ENCODE measurements around the gene WFS1.

Gene WFS1

DNA sequence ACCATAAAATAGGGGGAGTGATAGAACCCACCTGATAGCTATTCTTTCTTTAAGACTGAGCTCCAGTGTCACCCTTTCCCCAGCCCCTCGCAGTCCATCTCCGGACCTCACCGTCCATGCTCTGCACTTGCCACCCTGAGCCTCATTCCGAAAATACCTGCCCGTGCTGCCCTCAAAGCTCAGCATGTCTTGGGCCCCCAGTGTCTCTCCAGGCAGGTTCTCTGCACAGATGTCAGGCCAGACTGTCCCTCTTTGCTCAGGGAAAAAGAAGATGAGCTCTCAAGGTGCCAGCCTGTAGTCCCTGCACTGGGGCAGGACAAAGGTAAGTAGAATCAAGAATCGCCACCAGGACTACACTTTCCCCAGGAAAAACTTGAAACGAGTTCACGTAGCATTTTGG lies 9.8 kb upstream of the WFS1 start:
- DNase-seq (ENCODE audit: low spot score), result no peak
- TF ChIP-seq, protein P1, sequence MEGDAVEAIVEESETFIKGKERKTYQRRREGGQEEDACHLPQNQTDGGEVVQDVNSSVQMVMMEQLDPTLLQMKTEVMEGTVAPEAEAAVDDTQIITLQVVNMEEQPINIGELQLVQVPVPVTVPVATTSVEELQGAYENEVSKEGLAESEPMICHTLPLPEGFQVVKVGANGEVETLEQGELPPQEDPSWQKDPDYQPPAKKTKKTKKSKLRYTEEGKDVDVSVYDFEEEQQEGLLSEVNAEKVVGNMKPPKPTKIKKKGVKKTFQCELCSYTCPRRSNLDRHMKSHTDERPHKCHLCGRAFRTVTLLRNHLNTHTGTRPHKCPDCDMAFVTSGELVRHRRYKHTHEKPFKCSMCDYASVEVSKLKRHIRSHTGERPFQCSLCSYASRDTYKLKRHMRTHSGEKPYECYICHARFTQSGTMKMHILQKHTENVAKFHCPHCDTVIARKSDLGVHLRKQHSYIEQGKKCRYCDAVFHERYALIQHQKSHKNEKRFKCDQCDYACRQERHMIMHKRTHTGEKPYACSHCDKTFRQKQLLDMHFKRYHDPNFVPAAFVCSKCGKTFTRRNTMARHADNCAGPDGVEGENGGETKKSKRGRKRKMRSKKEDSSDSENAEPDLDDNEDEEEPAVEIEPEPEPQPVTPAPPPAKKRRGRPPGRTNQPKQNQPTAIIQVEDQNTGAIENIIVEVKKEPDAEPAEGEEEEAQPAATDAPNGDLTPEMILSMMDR (IDR thresholded peaks at IDR 0.05; ENCODE audit: borderline replicate concordance, control extremely low read depth, extremely low read depth, insufficient read depth, missing control alignments), result no peak
- in situ Hi-C loops (cut with MboI; ENCODE audit: low sequenced_read_pairs, unreplicated experiment), result no loop called here

DNA sequence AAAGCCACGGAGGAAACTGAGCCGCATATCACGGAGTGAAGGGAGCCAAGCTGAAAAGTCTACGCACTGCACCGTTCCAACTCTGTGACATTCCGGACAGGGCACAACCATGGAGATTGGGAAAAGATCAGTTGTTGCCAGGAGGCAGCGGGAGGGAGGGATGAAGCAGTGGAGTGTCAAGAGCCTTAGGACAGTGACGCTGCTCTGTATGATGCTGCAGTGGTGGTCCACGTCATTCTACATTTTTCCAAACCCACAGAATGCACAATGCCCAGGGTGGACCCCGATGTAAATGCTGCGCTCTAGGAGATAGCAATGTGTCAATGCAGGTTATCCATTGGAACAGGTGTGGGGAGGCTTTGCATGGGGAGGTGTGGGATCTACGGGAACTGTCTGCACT lies 7.5 kb upstream of the WFS1 start:
- in situ Hi-C loops (cut with MboI; ENCODE audit: low sequenced_read_pairs, unreplicated experiment), result no loop called here
- no peak for DNase-seq (ENCODE audit: low spot score)
- TF ChIP-seq, protein P1 (IDR thresholded peaks at IDR 0.05; ENCODE audit: borderline replicate concordance, control extremely low read depth, extremely low read depth, insufficient read depth, missing control alignments), result no peak

DNA sequence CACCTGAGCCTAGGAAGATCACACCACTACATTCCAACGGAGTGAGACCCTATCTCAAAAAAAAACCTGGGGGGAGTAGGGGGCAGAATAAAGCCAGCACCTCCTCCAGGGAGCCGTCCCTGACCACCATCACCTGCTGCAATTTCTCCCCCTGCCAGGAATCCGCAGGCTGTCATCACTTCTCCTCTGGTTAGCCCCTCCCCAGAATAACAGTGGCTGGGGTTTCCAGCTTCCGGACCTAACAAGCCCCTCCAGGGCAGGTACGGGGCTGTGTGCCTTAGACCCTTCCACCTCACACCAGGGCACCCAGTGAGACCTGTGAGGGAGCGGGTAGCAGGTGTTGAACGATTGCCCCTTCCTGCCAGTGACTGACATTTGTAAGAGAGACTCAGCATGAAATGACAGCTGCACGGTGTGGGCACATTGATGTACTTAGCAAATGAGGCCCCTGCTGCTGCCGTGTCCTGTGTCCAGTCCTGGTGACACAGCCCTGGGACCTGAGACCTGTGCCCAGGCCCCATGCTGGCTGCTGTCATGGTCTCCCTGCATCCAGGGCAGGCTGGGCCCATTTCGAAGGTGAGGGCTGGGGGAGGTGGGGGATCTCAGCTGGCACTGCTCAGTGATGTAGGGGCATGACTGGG lies 6.7 kb upstream of the WFS1 start:
- TF ChIP-seq, protein P1 (IDR thresholded peaks at IDR 0.05; ENCODE audit: borderline replicate concordance, control extremely low read depth, extremely low read depth, insufficient read depth, missing control alignments), result no peak
- in situ Hi-C loops (cut with MboI; ENCODE audit: low sequenced_read_pairs, unreplicated experiment), result no loop called here
- no peak for DNase-seq (ENCODE audit: low spot score)

DNA sequence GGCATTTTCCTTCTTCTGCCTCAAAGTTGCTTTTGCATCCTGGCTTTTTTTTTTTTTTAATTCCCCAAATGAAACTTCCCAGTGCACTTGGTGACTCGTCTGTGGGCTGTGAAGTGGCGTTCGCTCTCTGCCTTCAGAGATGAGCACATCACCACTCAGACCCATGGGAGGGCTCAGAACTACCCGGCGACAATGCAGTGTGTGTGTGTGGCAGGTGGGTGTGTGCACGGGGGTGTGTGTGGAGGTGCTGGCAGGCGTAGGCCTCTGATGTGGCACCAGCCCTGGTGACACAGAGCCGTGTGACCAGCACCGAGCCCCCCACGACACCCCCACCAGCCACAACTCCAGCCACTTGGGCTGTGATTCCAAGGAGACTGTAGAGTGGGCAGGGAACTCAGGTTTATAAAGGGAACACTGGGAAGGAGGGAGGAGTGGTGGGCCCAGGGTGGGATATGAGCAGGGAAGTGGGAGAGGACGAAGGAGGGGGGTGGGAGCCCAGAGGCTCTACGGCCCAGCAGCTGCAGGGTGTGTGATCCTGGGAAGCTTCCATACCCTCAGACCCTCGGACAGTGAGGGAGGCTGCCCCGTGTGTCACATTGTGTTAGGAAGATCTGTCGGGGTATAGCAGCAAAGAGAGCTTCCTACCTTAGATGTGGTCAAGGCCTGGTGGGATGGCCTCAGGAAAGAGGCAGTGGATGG lies 6.0 kb upstream of the WFS1 start:
- in situ Hi-C loops (cut with MboI; ENCODE audit: low sequenced_read_pairs, unreplicated experiment), result no loop called here

DNA sequence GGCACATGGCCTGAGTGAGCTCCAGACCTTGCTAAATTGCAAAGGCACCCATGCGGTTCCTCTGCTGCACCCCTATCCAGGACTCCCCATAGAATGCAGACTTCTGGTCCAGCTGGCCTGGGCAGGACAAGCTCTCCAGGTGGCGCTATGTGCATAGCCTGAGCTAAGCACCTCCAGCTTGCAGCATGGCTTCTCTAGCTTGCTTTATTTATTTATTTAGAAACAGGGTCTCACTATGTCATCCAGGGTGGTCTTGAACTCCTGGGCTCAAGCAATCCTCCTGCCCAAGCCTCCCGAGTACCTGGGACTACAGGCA lies 5.5 kb upstream of the WFS1 start:
- peak; percentile 65 for DNase-seq (ENCODE audit: low spot score)
- in situ Hi-C loops (cut with MboI; ENCODE audit: low sequenced_read_pairs, unreplicated experiment), result no loop called here
- TF ChIP-seq, protein P1 (IDR thresholded peaks at IDR 0.05; ENCODE audit: borderline replicate concordance, control extremely low read depth, extremely low read depth, insufficient read depth, missing control alignments), result peak; percentile 52

More for the DNA sequence above, 6.0 kb upstream of the WFS1 start:
- DNase-seq (ENCODE audit: low spot score), result no peak
- TF ChIP-seq, protein P1 (IDR thresholded peaks at IDR 0.05; ENCODE audit: borderline replicate concordance, control extremely low read depth, extremely low read depth, insufficient read depth, missing control alignments), result no peak

DNA sequence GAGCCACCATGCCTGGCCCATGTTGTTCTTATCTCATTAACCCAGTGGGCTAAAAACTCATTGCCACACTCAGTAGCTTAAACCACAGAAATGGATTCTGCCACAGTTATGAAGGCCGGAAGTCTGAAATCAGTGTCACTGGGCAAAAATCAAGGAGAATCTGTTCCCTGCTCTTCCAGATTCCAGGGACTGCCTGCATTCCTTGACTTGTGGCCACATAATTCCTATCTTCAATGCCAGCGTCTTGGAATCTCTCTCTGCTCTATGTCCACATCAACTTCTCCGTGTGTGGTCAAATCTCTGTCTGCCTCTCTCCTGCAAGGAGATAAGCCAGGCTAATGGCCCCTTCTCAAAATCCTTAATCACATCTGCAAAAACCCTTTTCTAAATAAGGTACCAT lies 4.1 kb upstream of the WFS1 start:
- TF ChIP-seq, protein P1 (IDR thresholded peaks at IDR 0.05; ENCODE audit: borderline replicate concordance, control extremely low read depth, extremely low read depth, insufficient read depth, missing control alignments), result no peak
- in situ Hi-C loops (cut with MboI; ENCODE audit: low sequenced_read_pairs, unreplicated experiment), result no loop called here
- DNase-seq (ENCODE audit: low spot score), result no peak

All from GM13976 (cell line).